SK-N-SH (cell line): ENCODE data around the gene TEP1. TPM values are rescaled to one million over a fixed set of nuclear protein-coding genes. Genes with fewer than 3 reads are reported as not detected.

ENCODE experiments used
- CTCF ChIA-PET: fragments of 300-600, 350-600 bp; formaldehyde crosslinking; extraction: SDS; loops from one replicate; lab custom pipeline; 2021; lab: Yijun Ruan, JAX
- POLR2A ChIA-PET: fragments of 350-600 bp; sonication (Branson Sonifier 250); formaldehyde crosslinking; extraction: SDS; loops from one replicate; lab custom pipeline; 2020; ENCODE audit warnings: antibody characterized with exemption, inconsistent platforms; lab: Yijun Ruan, JAX
- DNase-seq: peaks from one replicate; pipeline ENCODE4 v3.0.0; 2012
- H2AFZ ChIP-seq: fragments of 200-600 bp; sonication (generic); 2 replicates; pipeline ENCODE4 v1.8.1; 2016; ENCODE audit warnings: antibody characterized with exemption, mild to moderate bottlenecking, low read depth
- H3F3A ChIP-seq: fragments of 200-600 bp; sonication (generic); replicated peaks from 2 replicates; pipeline ENCODE3; 2016; ENCODE audit warnings: antibody characterized with exemption, mild to moderate bottlenecking; ENCODE audit not compliant: insufficient read depth
- H3K27ac ChIP-seq, 2 experiments: fragments of 200-500 bp in 1 of 2; fragments of 200-600 bp in 1 of 2; sonication (Bioruptor generic) in 1 of 2; sonication (generic), shearing (Covaris generic) in 1 of 2; 2 replicates each; pipeline versions ENCODE4 v1.5.1 to v1.6.1; 2014 to 2016; ENCODE audit warnings: low read depth in 2 of 2, inconsistent platforms in 1 of 2, low read length in 1 of 2, mild to moderate bottlenecking in 1 of 2, mixed read lengths in 1 of 2
- H3K27me3 ChIP-seq: fragments of 200-600 bp; sonication (generic), shearing (Covaris generic); 2 replicates; pipeline ENCODE4 v1.6.1; 2016; ENCODE audit warnings: mixed run types; ENCODE audit not compliant: insufficient read depth
- H3K36me3 ChIP-seq, 2 experiments: fragments of 200-500 bp in 1 of 2; fragments of 200-600 bp in 1 of 2; sonication (Bioruptor generic) in 1 of 2; sonication (generic) in 1 of 2; replicated peaks in 1 of 2; 2 replicates each; pipeline versions ENCODE3 to v1.5.1; 2014 to 2016; ENCODE audit warnings: low read length in 1 of 2, mild to moderate bottlenecking in 1 of 2; ENCODE audit not compliant: insufficient read depth in 2 of 2, control insufficient read depth in 1 of 2
- H3K4me1 ChIP-seq, 2 experiments: fragments of 200-500 bp in 1 of 2; fragments of 200-600 bp in 1 of 2; sonication (Bioruptor generic) in 1 of 2; sonication (generic), shearing (Covaris generic) in 1 of 2; 2 replicates each; pipeline versions ENCODE4 v1.5.1 to v1.6.1; 2014 to 2016; ENCODE audit warnings: low read depth in 1 of 2, low read length in 1 of 2, mixed run types in 1 of 2; ENCODE audit not compliant: insufficient read depth in 2 of 2, control insufficient read depth in 1 of 2
- H3K4me2 ChIP-seq: fragments of 200-600 bp; sonication (generic), shearing (Covaris generic); 2 replicates; pipeline ENCODE4 v1.6.1; 2017; ENCODE audit warnings: mixed run types
- H3K4me3 ChIP-seq, 2 experiments: fragments of 200-500 bp in 1 of 2; fragments of 200-600 bp in 1 of 2; sonication (Bioruptor generic) in 1 of 2; sonication (generic), shearing (Covaris generic) in 1 of 2; 2 replicates each; pipeline versions ENCODE4 v1.5.1 to v1.8.1; 2014 to 2016; ENCODE audit warnings: low read depth in 2 of 2, inconsistent platforms in 1 of 2, low read length in 1 of 2, mild to moderate bottlenecking in 1 of 2, mixed read lengths in 1 of 2, moderate library complexity in 1 of 2
- H3K79me2 ChIP-seq: fragments of 200-600 bp; sonication (generic); 2 replicates; pipeline ENCODE4 v1.8.1; 2017; ENCODE audit warnings: mild to moderate bottlenecking; ENCODE audit not compliant: insufficient read depth
- H3K9ac ChIP-seq: fragments of 200-600 bp; sonication (generic); 2 replicates; pipeline ENCODE4 v1.6.1; 2017; ENCODE audit warnings: mixed run types
- H3K9me2 ChIP-seq: fragments of 200-600 bp; sonication (generic); 2 replicates; pipeline ENCODE4 v1.6.1; 2017; ENCODE audit warnings: mixed run types
- H3K9me3 ChIP-seq: fragments of 200-600 bp; sonication (generic); 2 replicates; pipeline ENCODE4 v1.6.1; 2017; ENCODE audit warnings: mixed run types, mild to moderate bottlenecking, moderate library complexity
- H4K20me1 ChIP-seq: fragments of 200-600 bp; sonication (generic); 2 replicates; pipeline ENCODE4 v1.6.1; 2017; ENCODE audit warnings: mild to moderate bottlenecking, mixed run types; ENCODE audit not compliant: insufficient read depth
- EZH2phosphoT487 ChIP-seq: fragments of 200-600 bp; sonication (generic); IDR thresholded peaks from 2 replicates; pipeline ENCODE4 v1.6.1; 2017; ENCODE audit warnings: low read depth, mixed run types, mild to moderate bottlenecking, antibody characterized with exemption, moderate library complexity, borderline replicate concordance
- FOSL2 ChIP-seq: IDR thresholded peaks from 2 replicates; pipeline ENCODE4 v1.4.0; 2012; ENCODE audit warnings: low read depth, mild to moderate bottlenecking, moderate library complexity, borderline replicate concordance
- FOXM1 ChIP-seq: IDR thresholded peaks from 2 replicates; pipeline ENCODE4 v1.4.0; 2012; ENCODE audit warnings: low read depth, mild to moderate bottlenecking
- GABPA ChIP-seq: IDR thresholded peaks from 2 replicates; pipeline ENCODE4 v1.4.0; 2012; ENCODE audit warnings: low read depth, mild to moderate bottlenecking
- GATA2 ChIP-seq: sonication (generic); formaldehyde crosslinking; IDR thresholded peaks from 2 replicates; pipeline ENCODE4 v1.5.0; 2020; ENCODE audit warnings: mild to moderate bottlenecking, missing genetic modification reagents
- MEF2A ChIP-seq: IDR thresholded peaks from 2 replicates; pipeline ENCODE4 v1.4.0; 2012; ENCODE audit warnings: low read depth, borderline replicate concordance
- MXI1 ChIP-seq: IDR thresholded peaks from 2 replicates; pipeline ENCODE4 v1.6.1; 2012; ENCODE audit warnings: mild to moderate bottlenecking, low read depth, low read length, improper control_type of control experiment
- RCOR1 ChIP-seq: fragments of 150-350 bp; IDR thresholded peaks from 2 replicates; pipeline ENCODE4 v1.6.1; 2017; ENCODE audit warnings: antibody characterized with exemption, low read length
- SIN3A ChIP-seq: IDR thresholded peaks from 2 replicates; pipeline ENCODE4 v1.6.1; 2012; ENCODE audit warnings: low read depth, mild to moderate bottlenecking, low read length, moderate library complexity, borderline replicate concordance
- TCF12 ChIP-seq: IDR thresholded peaks from 2 replicates; pipeline ENCODE4 v1.4.0; 2012
- WGBS: methylation state at CpG from one replicate; pipeline ENCODE4 v1.1.6; 2017; ENCODE audit warnings: low lambda C conversion rate; 5-methylcytosine and 5-hydroxymethylcytosine counted together
- polyA plus RNA-seq, 3 experiments: library from polyadenylated mRNA; depleted of rRNA; stranded (reverse); fragments of >200 nt; gene quantifications; 2 replicates each; pipeline ENCODE4 v1.2.3, GENCODE V29; 2012
- TF ChIP-seq, protein P1 (sequence below): IDR thresholded peaks from 2 replicates; pipeline ENCODE4 v1.4.0; 2012; ENCODE audit warnings: low read depth, borderline replicate concordance
- TF ChIP-seq, protein P2 (sequence below): IDR thresholded peaks from 2 replicates; pipeline ENCODE4 v1.4.0; 2012; ENCODE audit warnings: low read depth, borderline replicate concordance
- TF ChIP-seq, protein P3 (sequence below): IDR thresholded peaks from 2 replicates; pipeline ENCODE4; 2012
- TF ChIP-seq, protein P4 (sequence below): fragments of 150-350 bp; IDR thresholded peaks from 2 replicates; pipeline ENCODE4 v1.6.1; 2017; ENCODE audit warnings: antibody characterized with exemption, low read length, low read depth, borderline replicate concordance
- TF ChIP-seq, protein P5 (sequence below): IDR thresholded peaks from 2 replicates; pipeline ENCODE4 v1.6.1; 2012; ENCODE audit warnings: mild to moderate bottlenecking, low read depth, low read length, moderate library complexity
- TF ChIP-seq, protein P6 (sequence below): fragments of 150-350 bp; IDR thresholded peaks from 2 replicates; pipeline ENCODE4 v1.6.1; 2016; ENCODE audit warnings: mild to moderate bottlenecking, low read depth, low read length
- TF ChIP-seq, protein P7 (sequence below): IDR thresholded peaks from 2 replicates; pipeline ENCODE4 v1.4.0; 2012; ENCODE audit warnings: low read depth
- TF ChIP-seq, protein P8 (sequence below): fragments of 200-600 bp; sonication (generic); IDR thresholded peaks from 2 replicates; pipeline ENCODE4 v1.6.1; 2017; ENCODE audit warnings: antibody characterized with exemption, mild to moderate bottlenecking, moderate library complexity

Gene TEP1
- polyA plus RNA-seq, 1 of the 3 experiments (the other 2 are of a cell fraction), result 12.1 TPM

DNA sequence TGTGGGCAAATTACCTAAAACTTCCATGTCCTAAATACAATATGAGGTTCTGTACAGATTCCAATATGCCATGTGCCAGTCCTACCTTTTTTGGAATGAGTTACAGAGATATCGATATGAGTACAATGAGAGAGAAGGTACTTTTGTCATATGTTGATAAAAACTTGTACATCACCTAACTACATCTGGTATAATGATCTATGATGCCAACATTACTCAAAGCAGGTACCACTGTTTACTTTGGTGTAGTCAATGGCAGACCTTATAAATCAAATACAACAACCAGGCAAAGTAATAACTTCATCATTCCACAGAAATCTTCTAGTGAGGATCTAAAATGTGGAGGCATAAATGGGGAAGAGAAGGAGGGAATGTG is 12.7 kb downstream of the TEP1 start (continued):
- TF ChIP-seq, protein P1, sequence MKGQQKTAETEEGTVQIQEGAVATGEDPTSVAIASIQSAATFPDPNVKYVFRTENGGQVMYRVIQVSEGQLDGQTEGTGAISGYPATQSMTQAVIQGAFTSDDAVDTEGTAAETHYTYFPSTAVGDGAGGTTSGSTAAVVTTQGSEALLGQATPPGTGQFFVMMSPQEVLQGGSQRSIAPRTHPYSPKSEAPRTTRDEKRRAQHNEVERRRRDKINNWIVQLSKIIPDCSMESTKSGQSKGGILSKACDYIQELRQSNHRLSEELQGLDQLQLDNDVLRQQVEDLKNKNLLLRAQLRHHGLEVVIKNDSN, result no peak
- TF ChIP-seq, protein P2, sequence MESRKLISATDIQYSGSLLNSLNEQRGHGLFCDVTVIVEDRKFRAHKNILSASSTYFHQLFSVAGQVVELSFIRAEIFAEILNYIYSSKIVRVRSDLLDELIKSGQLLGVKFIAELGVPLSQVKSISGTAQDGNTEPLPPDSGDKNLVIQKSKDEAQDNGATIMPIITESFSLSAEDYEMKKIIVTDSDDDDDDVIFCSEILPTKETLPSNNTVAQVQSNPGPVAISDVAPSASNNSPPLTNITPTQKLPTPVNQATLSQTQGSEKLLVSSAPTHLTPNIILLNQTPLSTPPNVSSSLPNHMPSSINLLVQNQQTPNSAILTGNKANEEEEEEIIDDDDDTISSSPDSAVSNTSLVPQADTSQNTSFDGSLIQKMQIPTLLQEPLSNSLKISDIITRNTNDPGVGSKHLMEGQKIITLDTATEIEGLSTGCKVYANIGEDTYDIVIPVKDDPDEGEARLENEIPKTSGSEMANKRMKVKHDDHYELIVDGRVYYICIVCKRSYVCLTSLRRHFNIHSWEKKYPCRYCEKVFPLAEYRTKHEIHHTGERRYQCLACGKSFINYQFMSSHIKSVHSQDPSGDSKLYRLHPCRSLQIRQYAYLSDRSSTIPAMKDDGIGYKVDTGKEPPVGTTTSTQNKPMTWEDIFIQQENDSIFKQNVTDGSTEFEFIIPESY, result no peak
- TF ChIP-seq GABPA, result no peak

DNA sequence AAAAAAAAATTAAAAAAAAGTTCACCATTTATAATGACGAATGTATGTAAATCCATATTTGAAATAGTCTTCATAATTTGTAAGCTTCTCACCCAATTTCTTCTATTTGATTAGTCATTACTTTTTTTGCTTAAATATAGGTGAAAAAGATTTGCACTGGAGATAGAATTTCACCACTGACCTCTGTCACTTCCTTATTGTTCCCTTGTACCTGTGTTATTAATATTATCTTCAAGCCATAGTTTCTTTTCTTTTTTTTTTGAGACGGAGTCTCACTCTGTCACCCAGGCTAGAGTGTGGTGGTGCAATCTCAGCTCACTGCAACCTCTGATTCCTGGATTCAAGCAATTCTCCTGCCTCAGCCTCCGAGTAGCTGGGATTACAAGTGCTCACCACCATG is 15.8 kb downstream of the TEP1 start:
- Histone ChIP-seq H3K9me2 (no peaks in the 10 kb centered on the region), H3K9me3 (no peaks in the 10 kb centered on the region), H2AFZ (no peak overlapping the region), H3K9ac (no peak overlapping the region), H3K36me3 (peaks cover 42 to 50% of the 10 kb centered on the region in 2 experiments), H3K27me3 (no peaks in the 10 kb centered on the region), H3K79me2 (peaks cover 5% of the 10 kb centered on the region; the same call in 1 of the 2 replicates), H3K4me1 (no peaks in the 10 kb centered on the region), H4K20me1 (no peaks in the 10 kb centered on the region), H3K27ac (no peak overlapping the region), H3F3A (no peaks in the 10 kb centered on the region), H3K4me2 (no peak overlapping the region), H3K4me3 (no peak overlapping the region)
- CTCF ChIA-PET, result no interaction called here
- no peak for DNase-seq
- POLR2A ChIA-PET, result no interaction called here
- WGBS, result 96% methylated on average over 3 of the region's 3 CpGs
- TF ChIP-seq FOSL2, result no peak
- TF ChIP-seq, protein P3, sequence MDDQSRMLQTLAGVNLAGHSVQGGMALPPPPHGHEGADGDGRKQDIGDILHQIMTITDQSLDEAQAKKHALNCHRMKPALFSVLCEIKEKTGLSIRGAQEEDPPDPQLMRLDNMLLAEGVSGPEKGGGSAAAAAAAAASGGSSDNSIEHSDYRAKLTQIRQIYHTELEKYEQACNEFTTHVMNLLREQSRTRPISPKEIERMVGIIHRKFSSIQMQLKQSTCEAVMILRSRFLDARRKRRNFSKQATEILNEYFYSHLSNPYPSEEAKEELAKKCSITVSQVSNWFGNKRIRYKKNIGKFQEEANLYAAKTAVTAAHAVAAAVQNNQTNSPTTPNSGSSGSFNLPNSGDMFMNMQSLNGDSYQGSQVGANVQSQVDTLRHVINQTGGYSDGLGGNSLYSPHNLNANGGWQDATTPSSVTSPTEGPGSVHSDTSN, result no peak
- TF ChIP-seq FOXM1, result no peak
- TF ChIP-seq, protein P4, sequence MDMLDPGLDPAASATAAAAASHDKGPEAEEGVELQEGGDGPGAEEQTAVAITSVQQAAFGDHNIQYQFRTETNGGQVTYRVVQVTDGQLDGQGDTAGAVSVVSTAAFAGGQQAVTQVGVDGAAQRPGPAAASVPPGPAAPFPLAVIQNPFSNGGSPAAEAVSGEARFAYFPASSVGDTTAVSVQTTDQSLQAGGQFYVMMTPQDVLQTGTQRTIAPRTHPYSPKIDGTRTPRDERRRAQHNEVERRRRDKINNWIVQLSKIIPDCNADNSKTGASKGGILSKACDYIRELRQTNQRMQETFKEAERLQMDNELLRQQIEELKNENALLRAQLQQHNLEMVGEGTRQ, result no peak
- TF ChIP-seq MXI1, result no peak
- no peak for TF ChIP-seq MEF2A
- TF ChIP-seq, protein P5, sequence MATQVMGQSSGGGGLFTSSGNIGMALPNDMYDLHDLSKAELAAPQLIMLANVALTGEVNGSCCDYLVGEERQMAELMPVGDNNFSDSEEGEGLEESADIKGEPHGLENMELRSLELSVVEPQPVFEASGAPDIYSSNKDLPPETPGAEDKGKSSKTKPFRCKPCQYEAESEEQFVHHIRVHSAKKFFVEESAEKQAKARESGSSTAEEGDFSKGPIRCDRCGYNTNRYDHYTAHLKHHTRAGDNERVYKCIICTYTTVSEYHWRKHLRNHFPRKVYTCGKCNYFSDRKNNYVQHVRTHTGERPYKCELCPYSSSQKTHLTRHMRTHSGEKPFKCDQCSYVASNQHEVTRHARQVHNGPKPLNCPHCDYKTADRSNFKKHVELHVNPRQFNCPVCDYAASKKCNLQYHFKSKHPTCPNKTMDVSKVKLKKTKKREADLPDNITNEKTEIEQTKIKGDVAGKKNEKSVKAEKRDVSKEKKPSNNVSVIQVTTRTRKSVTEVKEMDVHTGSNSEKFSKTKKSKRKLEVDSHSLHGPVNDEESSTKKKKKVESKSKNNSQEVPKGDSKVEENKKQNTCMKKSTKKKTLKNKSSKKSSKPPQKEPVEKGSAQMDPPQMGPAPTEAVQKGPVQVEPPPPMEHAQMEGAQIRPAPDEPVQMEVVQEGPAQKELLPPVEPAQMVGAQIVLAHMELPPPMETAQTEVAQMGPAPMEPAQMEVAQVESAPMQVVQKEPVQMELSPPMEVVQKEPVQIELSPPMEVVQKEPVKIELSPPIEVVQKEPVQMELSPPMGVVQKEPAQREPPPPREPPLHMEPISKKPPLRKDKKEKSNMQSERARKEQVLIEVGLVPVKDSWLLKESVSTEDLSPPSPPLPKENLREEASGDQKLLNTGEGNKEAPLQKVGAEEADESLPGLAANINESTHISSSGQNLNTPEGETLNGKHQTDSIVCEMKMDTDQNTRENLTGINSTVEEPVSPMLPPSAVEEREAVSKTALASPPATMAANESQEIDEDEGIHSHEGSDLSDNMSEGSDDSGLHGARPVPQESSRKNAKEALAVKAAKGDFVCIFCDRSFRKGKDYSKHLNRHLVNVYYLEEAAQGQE, result no peak
- TF ChIP-seq, protein P6, sequence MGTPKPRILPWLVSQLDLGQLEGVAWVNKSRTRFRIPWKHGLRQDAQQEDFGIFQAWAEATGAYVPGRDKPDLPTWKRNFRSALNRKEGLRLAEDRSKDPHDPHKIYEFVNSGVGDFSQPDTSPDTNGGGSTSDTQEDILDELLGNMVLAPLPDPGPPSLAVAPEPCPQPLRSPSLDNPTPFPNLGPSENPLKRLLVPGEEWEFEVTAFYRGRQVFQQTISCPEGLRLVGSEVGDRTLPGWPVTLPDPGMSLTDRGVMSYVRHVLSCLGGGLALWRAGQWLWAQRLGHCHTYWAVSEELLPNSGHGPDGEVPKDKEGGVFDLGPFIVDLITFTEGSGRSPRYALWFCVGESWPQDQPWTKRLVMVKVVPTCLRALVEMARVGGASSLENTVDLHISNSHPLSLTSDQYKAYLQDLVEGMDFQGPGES, result no peak
- TF ChIP-seq GATA2 (CRISPR knock-in tag), result no peak
- TF ChIP-seq, protein P7, sequence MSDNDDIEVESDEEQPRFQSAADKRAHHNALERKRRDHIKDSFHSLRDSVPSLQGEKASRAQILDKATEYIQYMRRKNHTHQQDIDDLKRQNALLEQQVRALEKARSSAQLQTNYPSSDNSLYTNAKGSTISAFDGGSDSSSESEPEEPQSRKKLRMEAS, result no peak
- TF ChIP-seq, protein P1, result no peak
- TF ChIP-seq, protein P8, sequence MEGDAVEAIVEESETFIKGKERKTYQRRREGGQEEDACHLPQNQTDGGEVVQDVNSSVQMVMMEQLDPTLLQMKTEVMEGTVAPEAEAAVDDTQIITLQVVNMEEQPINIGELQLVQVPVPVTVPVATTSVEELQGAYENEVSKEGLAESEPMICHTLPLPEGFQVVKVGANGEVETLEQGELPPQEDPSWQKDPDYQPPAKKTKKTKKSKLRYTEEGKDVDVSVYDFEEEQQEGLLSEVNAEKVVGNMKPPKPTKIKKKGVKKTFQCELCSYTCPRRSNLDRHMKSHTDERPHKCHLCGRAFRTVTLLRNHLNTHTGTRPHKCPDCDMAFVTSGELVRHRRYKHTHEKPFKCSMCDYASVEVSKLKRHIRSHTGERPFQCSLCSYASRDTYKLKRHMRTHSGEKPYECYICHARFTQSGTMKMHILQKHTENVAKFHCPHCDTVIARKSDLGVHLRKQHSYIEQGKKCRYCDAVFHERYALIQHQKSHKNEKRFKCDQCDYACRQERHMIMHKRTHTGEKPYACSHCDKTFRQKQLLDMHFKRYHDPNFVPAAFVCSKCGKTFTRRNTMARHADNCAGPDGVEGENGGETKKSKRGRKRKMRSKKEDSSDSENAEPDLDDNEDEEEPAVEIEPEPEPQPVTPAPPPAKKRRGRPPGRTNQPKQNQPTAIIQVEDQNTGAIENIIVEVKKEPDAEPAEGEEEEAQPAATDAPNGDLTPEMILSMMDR, result no peak
- TF ChIP-seq TCF12, result no peak
- TF ChIP-seq EZH2phosphoT487, result no peak
- no peak for TF ChIP-seq SIN3A
- TF ChIP-seq RCOR1, result no peak
- TF ChIP-seq GABPA, result no peak
